ENCODE measurements around the gene GTSE1.

GTSE1 gene

GRCh38 chr22:46351767-46352166 is 55.1 kb downstream of the GTSE1 start:
- no peak for DNase-seq (ENCODE audit: low read depth, low spot score)

- no peak for DNase-seq (ENCODE audit: low read depth, low spot score)
Observed at GRCh38 chr22:46352276-46352675, 55.6 kb downstream of the GTSE1 start.

- no peak for DNase-seq (ENCODE audit: low read depth, low spot score)
Observed at GRCh38 chr22:46352691-46353386, 56.2 kb downstream of the GTSE1 start.

- no peak for DNase-seq (ENCODE audit: low read depth, low spot score)
Observed at GRCh38 chr22:46353483-46354105, 56.9 kb downstream of the GTSE1 start.

GRCh38 chr22:46354176-46354992 is 57.7 kb downstream of the GTSE1 start:
- no peak for DNase-seq (ENCODE audit: low read depth, low spot score)

- DNase-seq (ENCODE audit: low read depth, low spot score): no peak
Observed at GRCh38 chr22:46354993-46355305, 58.3 kb downstream of the GTSE1 start.

GRCh38 chr22:46355369-46355995 is 58.8 kb downstream of the GTSE1 start:
- peak; percentile 87 for DNase-seq (ENCODE audit: low read depth, low spot score)

GRCh38 chr22:46355996-46356471 is 59.4 kb downstream of the GTSE1 start:
- DNase-seq (ENCODE audit: low read depth, low spot score): no peak

GRCh38 chr22:46356496-46357480 is 60.1 kb downstream of the GTSE1 start:
- DNase-seq (ENCODE audit: low read depth, low spot score): no peak

- no peak for DNase-seq (ENCODE audit: low read depth, low spot score)
Observed at GRCh38 chr22:46357711-46358520, 61.2 kb downstream of the GTSE1 start.

- DNase-seq (ENCODE audit: low read depth, low spot score): no peak
Observed at GRCh38 chr22:46358766-46359165, 62.1 kb downstream of the GTSE1 start.

- DNase-seq (ENCODE audit: low read depth, low spot score): no peak
Observed at GRCh38 chr22:46359362-46359761, 62.7 kb downstream of the GTSE1 start.

- DNase-seq (ENCODE audit: low read depth, low spot score): no peak
Observed at GRCh38 chr22:46360097-46360496, 63.4 kb downstream of the GTSE1 start.

- DNase-seq (ENCODE audit: low read depth, low spot score): no peak
Observed at GRCh38 chr22:46360891-46361290, 64.2 kb downstream of the GTSE1 start.

- DNase-seq (ENCODE audit: low read depth, low spot score): no peak
Observed at GRCh38 chr22:46361826-46362202, 65.1 kb downstream of the GTSE1 start.

- no peak for DNase-seq (ENCODE audit: low read depth, low spot score)
Observed at GRCh38 chr22:46362203-46362933, 65.7 kb downstream of the GTSE1 start.

GRCh38 chr22:46362934-46363515 is 66.4 kb downstream of the GTSE1 start:
- DNase-seq (ENCODE audit: low read depth, low spot score): no peak

- no peak for DNase-seq (ENCODE audit: low read depth, low spot score)
Observed at GRCh38 chr22:46363611-46364321, 67.1 kb downstream of the GTSE1 start.

All from ELF-1 (cell line).